ENCODE data around the gene CCDC12. TPM values are rescaled to one million over a fixed set of nuclear protein-coding genes. Genes with fewer than 3 reads are reported as not detected.
A peak's percentile ranks its signal among the peaks of the same experiment; 100 is the strongest.

CCDC12 gene
- polyA plus RNA-seq, 1 of the 3 experiments (the other 2 are of a cell fraction), result 105 TPM

DNA sequence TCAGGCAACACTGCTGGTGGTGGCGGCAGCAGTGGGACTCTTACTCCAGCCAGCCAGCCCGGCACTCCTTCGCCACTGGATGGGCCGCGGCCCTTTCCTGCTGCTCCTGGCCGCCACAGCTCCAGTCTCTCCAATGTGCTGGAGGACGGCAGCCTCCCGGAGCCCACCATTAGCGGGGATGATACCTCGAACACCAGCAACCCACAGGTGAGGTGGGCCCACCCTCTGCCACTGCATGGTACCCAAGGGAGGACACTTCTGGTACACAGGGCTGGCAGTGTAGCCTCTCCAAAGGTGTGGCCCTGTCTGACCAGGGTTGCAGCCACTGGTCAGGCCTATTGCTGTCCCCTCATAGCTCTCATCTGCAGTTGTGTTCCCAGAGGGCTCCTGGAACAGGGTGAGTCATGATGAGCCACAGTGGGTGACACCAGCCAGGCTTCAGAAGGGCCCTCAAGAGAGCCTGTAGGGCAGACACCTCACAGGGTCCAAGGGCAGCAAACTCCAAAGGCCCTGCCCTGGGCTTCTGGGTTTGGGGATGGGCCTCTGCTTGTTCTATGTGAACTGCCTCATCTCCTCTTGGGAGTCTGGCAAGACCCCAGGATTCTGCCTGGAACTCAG lies 23.8 kb upstream of the CCDC12 start:
- H3K4me1 ChIP-seq (ENCODE audit: control insufficient read depth in 1 of 2, insufficient read depth in 2 of 2, low read depth in 1 of 2, low read length in 1 of 2), result peaks cover 0 to 2% of the 10 kb centered on the region in 2 experiments; a peak in 1 of 4 replicates
- POLR2A ChIA-PET, result interaction anchor here (0.6 kb wide), 1 partner anchor 80 kb away, joined by 3 read pairs; no protein-coding TSS in a partner anchor
- H2AFZ ChIP-seq (ENCODE audit: low read depth), result no peak overlapping the region
- no peak overlapping the region for H3K4me3 ChIP-seq (ENCODE audit: low read depth in 2 of 2, low read length in 1 of 2)
- peaks cover 0 to 7% of the 10 kb centered on the region in 2 experiments for H3K36me3 ChIP-seq (replicated peaks in 1 of 2; ENCODE audit: control insufficient read depth in 1 of 2, insufficient read depth in 2 of 2, low read length in 1 of 2)
- no peaks in the 10 kb centered on the region for H3K9me3 ChIP-seq
- no peaks in the 10 kb centered on the region for H3K27me3 ChIP-seq (ENCODE audit: insufficient read depth)
- H3K79me2 ChIP-seq (ENCODE audit: insufficient read depth), result no peaks in the 10 kb centered on the region
- TF ChIP-seq FOSL2 (IDR thresholded peaks at IDR 0.05; ENCODE audit: borderline replicate concordance, low read depth), result peak; percentile 27; the same call in 1 of the 2 replicates
- no peak for TF ChIP-seq EZH2phosphoT487 (IDR thresholded peaks at IDR 0.05; ENCODE audit: borderline replicate concordance, low read depth)
- no peak overlapping the region for H3K27ac ChIP-seq (ENCODE audit: low read depth in 2 of 2, low read length in 1 of 2)
- CTCF ChIA-PET, result interaction anchor here (0.7 to 4.8 kb wide), 5 partner anchors 20 to 283 kb away, joined by 3 to 44 read pairs (median 12); partner anchors contain the start of gene NBEAL2
- no peak overlapping the region for H3K9ac ChIP-seq
- H3K9me2 ChIP-seq, result no peaks in the 10 kb centered on the region
- peak; percentile 13 for DNase-seq
- H3K4me2 ChIP-seq, result no peak overlapping the region
- H3F3A ChIP-seq (replicated peaks; ENCODE audit: insufficient read depth), result no peaks in the 10 kb centered on the region
- H4K20me1 ChIP-seq (ENCODE audit: insufficient read depth), result no peaks in the 10 kb centered on the region
- 97% methylated on average over 10 of the region's 10 CpGs for WGBS (ENCODE audit: low lambda C conversion rate)

DNA sequence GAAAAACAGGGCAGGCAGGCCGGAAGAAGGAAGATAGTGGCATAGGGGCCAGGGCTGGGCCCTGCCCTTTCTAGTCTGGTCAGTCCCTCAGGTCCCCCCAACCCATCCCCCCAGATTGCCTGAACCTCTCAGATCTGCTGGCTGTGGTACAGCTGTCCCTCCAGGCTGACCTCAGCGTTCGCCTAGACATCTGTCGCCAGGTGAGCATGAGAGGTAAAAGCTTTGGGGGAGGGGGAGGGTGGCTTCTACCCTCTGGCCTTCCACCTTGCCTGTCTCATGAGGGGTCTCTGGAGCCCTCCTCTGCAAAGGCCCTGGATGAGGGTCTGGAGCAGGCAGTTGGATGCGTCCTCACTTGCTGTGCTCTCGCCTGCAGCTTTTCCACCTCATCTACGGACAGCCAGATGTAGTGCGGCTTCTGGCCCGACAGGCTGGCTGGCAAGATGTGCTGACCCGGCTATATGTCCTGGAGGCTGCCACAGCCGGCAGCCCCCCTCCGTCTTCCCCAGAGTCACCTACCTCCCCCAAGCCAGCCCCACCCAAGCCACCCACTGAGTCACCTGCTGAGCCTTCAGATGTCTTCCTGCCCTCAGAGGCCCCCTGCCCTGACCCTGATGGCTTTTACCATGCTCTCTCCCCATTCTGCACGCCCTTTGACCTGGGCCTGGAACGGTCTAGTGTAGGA lies 23.1 kb upstream of the CCDC12 start:
- Histone ChIP-seq H2AFZ (ENCODE audit: low read depth) (no peak overlapping the region), H3F3A (replicated peaks; ENCODE audit: insufficient read depth) (no peaks in the 10 kb centered on the region), H3K4me2 (no peak overlapping the region), H3K36me3 (replicated peaks in 1 of 2; ENCODE audit: control insufficient read depth in 1 of 2, insufficient read depth in 2 of 2, low read length in 1 of 2) (peaks cover 0 to 7% of the 10 kb centered on the region in 2 experiments), H3K9ac (no peak overlapping the region), H3K4me1 (ENCODE audit: control insufficient read depth in 1 of 2, insufficient read depth in 2 of 2, low read depth in 1 of 2, low read length in 1 of 2) (peaks cover 0 to 2% of the 10 kb centered on the region in 2 experiments; a peak in 1 of 4 replicates), H3K9me2 (no peaks in the 10 kb centered on the region), H3K9me3 (no peaks in the 10 kb centered on the region), H3K4me3 (ENCODE audit: low read depth in 2 of 2, low read length in 1 of 2) (no peak overlapping the region), H4K20me1 (ENCODE audit: insufficient read depth) (no peaks in the 10 kb centered on the region), H3K79me2 (ENCODE audit: insufficient read depth) (no peaks in the 10 kb centered on the region), H3K27me3 (ENCODE audit: insufficient read depth) (no peaks in the 10 kb centered on the region), H3K27ac (ENCODE audit: low read depth in 2 of 2, low read length in 1 of 2) (no peak overlapping the region)
- ChIA-PET POLR2A (no interaction called here), CTCF (interaction anchor here (0.6 to 4.8 kb wide), 14 partner anchors 7 to 766 kb away, joined by 3 to 44 read pairs (median 4); partner anchors contain the start of gene NBEAL2)
- peak; percentile 27 for DNase-seq
- WGBS (ENCODE audit: low lambda C conversion rate), result 90% methylated on average over 3 of the region's 14 CpGs
- TF ChIP-seq GABPA (IDR thresholded peaks at IDR 0.05; ENCODE audit: low read depth) (no peak), RCOR1 (IDR thresholded peaks at IDR 0.05; ENCODE audit: low read length) (no peak), EZH2phosphoT487 (IDR thresholded peaks at IDR 0.05; ENCODE audit: borderline replicate concordance, low read depth) (no peak), GATA2 (CRISPR knock-in tag; IDR thresholded peaks at IDR 0.05) (no peak), ELF1 (IDR thresholded peaks at IDR 0.05) (no peak), FOXM1 (IDR thresholded peaks at IDR 0.05; ENCODE audit: low read depth) (no peak), FOXJ3 (CRISPR knock-in tag; IDR thresholded peaks at IDR 0.05) (no peak), TCF12 (IDR thresholded peaks at IDR 0.05) (no peak), POLR2AphosphoS5 (IDR thresholded peaks at IDR 0.05; ENCODE audit: low read depth, low read length) (no peak), RAD21 (IDR thresholded peaks at IDR 0.05; ENCODE audit: low read length) (no peak), NFIC (IDR thresholded peaks at IDR 0.05; ENCODE audit: borderline replicate concordance) (no peak), FOSL2 (IDR thresholded peaks at IDR 0.05; ENCODE audit: borderline replicate concordance, low read depth) (no peak), SIN3A (IDR thresholded peaks at IDR 0.05; ENCODE audit: borderline replicate concordance, low read depth, low read length) (no peak), SMC3 (IDR thresholded peaks at IDR 0.05; ENCODE audit: low read depth, low read length) (no peak), RXRA (IDR thresholded peaks at IDR 0.05; ENCODE audit: borderline replicate concordance, low read depth) (no peak)
- TF ChIP-seq, protein P1, sequence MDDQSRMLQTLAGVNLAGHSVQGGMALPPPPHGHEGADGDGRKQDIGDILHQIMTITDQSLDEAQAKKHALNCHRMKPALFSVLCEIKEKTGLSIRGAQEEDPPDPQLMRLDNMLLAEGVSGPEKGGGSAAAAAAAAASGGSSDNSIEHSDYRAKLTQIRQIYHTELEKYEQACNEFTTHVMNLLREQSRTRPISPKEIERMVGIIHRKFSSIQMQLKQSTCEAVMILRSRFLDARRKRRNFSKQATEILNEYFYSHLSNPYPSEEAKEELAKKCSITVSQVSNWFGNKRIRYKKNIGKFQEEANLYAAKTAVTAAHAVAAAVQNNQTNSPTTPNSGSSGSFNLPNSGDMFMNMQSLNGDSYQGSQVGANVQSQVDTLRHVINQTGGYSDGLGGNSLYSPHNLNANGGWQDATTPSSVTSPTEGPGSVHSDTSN (IDR thresholded peaks at IDR 0.05), result no peak
- TF ChIP-seq, protein P2, sequence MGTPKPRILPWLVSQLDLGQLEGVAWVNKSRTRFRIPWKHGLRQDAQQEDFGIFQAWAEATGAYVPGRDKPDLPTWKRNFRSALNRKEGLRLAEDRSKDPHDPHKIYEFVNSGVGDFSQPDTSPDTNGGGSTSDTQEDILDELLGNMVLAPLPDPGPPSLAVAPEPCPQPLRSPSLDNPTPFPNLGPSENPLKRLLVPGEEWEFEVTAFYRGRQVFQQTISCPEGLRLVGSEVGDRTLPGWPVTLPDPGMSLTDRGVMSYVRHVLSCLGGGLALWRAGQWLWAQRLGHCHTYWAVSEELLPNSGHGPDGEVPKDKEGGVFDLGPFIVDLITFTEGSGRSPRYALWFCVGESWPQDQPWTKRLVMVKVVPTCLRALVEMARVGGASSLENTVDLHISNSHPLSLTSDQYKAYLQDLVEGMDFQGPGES (IDR thresholded peaks at IDR 0.05; ENCODE audit: low read depth, low read length), result no peak
- TF ChIP-seq, protein P3, sequence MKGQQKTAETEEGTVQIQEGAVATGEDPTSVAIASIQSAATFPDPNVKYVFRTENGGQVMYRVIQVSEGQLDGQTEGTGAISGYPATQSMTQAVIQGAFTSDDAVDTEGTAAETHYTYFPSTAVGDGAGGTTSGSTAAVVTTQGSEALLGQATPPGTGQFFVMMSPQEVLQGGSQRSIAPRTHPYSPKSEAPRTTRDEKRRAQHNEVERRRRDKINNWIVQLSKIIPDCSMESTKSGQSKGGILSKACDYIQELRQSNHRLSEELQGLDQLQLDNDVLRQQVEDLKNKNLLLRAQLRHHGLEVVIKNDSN (IDR thresholded peaks at IDR 0.05; ENCODE audit: borderline replicate concordance, low read depth), result no peak
- TF ChIP-seq, protein P4, sequence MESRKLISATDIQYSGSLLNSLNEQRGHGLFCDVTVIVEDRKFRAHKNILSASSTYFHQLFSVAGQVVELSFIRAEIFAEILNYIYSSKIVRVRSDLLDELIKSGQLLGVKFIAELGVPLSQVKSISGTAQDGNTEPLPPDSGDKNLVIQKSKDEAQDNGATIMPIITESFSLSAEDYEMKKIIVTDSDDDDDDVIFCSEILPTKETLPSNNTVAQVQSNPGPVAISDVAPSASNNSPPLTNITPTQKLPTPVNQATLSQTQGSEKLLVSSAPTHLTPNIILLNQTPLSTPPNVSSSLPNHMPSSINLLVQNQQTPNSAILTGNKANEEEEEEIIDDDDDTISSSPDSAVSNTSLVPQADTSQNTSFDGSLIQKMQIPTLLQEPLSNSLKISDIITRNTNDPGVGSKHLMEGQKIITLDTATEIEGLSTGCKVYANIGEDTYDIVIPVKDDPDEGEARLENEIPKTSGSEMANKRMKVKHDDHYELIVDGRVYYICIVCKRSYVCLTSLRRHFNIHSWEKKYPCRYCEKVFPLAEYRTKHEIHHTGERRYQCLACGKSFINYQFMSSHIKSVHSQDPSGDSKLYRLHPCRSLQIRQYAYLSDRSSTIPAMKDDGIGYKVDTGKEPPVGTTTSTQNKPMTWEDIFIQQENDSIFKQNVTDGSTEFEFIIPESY (IDR thresholded peaks at IDR 0.05; ENCODE audit: borderline replicate concordance, low read depth), result no peak

Data from SK-N-SH (cell line).